ENCODE data around the gene P2RY2. TPM values are rescaled to one million over a fixed set of nuclear protein-coding genes. Genes with fewer than 3 reads are reported as not detected.
A peak's percentile ranks its signal among the peaks of the same experiment; 100 is the strongest.

The P2RY2 gene
- total RNA-seq, 1 donor = 0.18 TPM

GRCh38 chr11:73249304-73249703 lies 31.2 kb downstream of the P2RY2 start:
- TF ChIP-seq CTCF (IDR thresholded peaks at IDR 0.05; ENCODE audit: insufficient read depth, low read length) = no peak
- no peak overlapping the region for H3K4me3 ChIP-seq (ENCODE audit: low read depth, low read length)
- DNase-seq (ENCODE audit: low read depth) = peak; percentile 27

- TF ChIP-seq CTCF (IDR thresholded peaks at IDR 0.05; ENCODE audit: insufficient read depth, low read length) = no peak
- DNase-seq (ENCODE audit: low read depth) = no peak
- H3K4me3 ChIP-seq (ENCODE audit: low read depth, low read length) = no peak overlapping the region
Measured at GRCh38 chr11:73249853-73250783, 32.0 kb downstream of the P2RY2 start.

DNA sequence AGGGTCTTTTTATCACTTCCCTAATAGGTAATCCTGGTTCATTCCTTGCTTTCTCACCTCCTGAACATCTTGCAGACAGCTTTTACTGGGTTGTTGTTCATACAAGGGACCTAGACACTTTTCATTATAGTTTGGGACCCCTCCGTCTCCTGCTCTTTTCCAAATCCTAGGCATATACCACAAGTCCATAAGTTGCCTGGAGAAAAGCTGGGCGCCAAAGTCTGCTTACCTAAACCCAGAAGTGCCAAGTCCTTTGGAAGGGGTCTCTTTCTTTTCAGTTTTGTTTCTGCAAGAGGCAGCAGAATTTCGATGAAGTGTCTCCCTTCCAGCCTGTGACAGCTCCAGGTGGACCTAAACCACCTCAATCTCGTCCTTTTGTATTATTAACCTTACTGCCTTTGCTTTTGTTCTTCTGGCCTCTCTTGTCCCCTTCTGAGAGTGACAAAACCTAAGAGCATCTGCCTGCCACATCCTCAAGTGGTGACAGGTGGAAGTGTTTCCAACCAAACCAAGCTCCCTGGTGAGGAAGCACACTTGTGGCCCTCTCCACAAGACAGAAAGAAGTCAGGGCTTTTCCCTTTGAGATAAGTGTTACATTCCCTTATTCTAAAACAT lies 34.6 kb downstream of the P2RY2 start:
- H3K4me3 ChIP-seq (ENCODE audit: low read depth, low read length) = no peak overlapping the region
- no peak for DNase-seq (ENCODE audit: low read depth)
- no peak for TF ChIP-seq CTCF (IDR thresholded peaks at IDR 0.05; ENCODE audit: insufficient read depth, low read length)

DNA sequence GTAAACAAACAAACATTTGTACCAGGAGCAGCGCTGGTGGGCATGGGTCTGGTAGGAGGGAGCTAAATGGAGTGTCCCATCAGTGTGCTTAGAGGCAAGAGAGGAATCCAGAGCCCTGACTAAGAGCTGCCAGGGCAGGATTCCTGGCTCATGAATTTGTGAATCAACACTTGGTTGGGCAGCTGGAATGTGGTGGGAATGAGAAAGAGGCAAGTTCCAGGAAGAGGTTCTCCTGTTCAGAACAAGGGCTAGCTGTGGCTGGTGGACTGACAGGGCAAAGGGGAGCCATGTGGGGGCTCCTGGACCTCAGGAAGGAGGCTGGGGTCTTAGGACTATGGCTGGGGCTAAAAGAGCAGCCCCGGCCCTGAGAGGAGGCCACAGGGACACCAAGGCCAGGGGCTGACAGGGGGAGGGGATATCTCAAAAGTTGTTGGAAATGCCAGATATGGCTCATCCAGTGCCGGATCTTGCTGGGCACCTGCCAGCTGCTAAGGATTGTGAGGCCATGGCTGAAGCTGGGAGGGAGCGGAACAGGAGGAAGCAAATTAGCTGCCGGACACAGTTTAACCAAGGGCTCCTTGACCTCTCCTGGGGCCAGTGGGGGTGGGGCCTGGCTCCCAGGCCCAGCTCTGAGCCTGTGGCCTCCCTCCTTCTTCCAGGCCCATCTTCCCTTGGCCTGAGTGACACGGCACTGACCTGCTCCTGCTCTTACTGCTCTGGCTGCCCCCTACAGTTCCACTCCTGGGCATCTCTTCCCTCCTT lies 39.4 kb downstream of the P2RY2 start:
- no peak for TF ChIP-seq CTCF (IDR thresholded peaks at IDR 0.05; ENCODE audit: insufficient read depth, low read length)
- H3K4me3 ChIP-seq (ENCODE audit: low read depth, low read length) = no peak overlapping the region
- peak; percentile 95 for DNase-seq (ENCODE audit: low read depth)

- no peak overlapping the region for H3K4me3 ChIP-seq (ENCODE audit: low read depth, low read length)
- DNase-seq (ENCODE audit: low read depth) = no peak
- TF ChIP-seq CTCF (IDR thresholded peaks at IDR 0.05; ENCODE audit: insufficient read depth, low read length) = no peak
Measured at GRCh38 chr11:73258104-73259035, 40.3 kb downstream of the P2RY2 start.

Measured in fibroblast of the aortic adventitia (primary cell).